ENCODE results near the gene LRTM2.

DNA sequence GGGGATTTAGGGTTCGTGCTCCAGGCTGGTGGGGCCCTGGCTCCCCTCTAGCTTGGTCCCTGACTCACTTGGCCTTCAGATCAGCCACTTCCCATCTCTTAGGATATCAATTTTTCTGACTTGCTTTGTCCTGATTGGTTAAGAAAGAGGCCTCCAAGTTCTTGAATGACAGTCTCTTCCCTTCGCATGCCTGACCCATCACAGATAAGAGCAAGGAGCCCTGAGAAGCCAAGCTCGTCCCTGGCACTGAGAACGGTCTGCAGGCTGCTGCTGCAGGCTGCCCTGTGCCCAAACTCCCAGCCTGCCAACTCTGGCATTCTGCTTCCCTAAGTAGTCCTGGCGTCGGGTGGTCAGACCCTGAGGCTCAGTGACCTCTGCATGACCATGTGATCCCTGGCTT is 794 bp upstream of the LRTM2 start:
- TF ChIP-seq, protein P1, sequence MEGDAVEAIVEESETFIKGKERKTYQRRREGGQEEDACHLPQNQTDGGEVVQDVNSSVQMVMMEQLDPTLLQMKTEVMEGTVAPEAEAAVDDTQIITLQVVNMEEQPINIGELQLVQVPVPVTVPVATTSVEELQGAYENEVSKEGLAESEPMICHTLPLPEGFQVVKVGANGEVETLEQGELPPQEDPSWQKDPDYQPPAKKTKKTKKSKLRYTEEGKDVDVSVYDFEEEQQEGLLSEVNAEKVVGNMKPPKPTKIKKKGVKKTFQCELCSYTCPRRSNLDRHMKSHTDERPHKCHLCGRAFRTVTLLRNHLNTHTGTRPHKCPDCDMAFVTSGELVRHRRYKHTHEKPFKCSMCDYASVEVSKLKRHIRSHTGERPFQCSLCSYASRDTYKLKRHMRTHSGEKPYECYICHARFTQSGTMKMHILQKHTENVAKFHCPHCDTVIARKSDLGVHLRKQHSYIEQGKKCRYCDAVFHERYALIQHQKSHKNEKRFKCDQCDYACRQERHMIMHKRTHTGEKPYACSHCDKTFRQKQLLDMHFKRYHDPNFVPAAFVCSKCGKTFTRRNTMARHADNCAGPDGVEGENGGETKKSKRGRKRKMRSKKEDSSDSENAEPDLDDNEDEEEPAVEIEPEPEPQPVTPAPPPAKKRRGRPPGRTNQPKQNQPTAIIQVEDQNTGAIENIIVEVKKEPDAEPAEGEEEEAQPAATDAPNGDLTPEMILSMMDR (IDR thresholded peaks at IDR 0.05) = no peak
- TF ChIP-seq POLR2A (IDR thresholded peaks at IDR 0.05) = no peak
